B cell (primary cell): Measurements from ENCODE around the gene GNGT2. TPM values are rescaled to one million over a fixed set of nuclear protein-coding genes. Genes with fewer than 3 reads are reported as not detected.

Experiments used
- ATAC-seq: fragments of 200-7000 bp; cut with Tn5 transposase; one replicate; pipeline ENCODE4 v1.10.0; 2021; ENCODE audit warnings: low read depth, mild to moderate bottlenecking, moderate number of reproducible peaks, moderate library complexity
- CTCF ChIA-PET: fragments of 350-600 bp; sonication (Branson Sonifier 250); formaldehyde crosslinking; loops from one replicate; lab custom pipeline; 2021; ENCODE audit warnings: antibody characterized with exemption, inconsistent platforms; lab: Charles Lee
- POLR2A ChIA-PET: fragments of 350-600 bp; sonication (Branson Sonifier 250); formaldehyde crosslinking; loops from one replicate; lab custom pipeline; 2021; ENCODE audit warnings: antibody characterized with exemption; lab: Charles Lee
- DNase-seq: peaks from one replicate; pipeline ENCODE4 v3.0.0; 2013
- H2AFZ ChIP-seq: 2 replicates; pipeline ENCODE4 v1.6.1; 2012; ENCODE audit warnings: mild to moderate bottlenecking, low read depth, low read length; ENCODE audit not compliant: insufficient read depth, poor library complexity, severe bottlenecking
- H3K27ac ChIP-seq, 2 donors: 1 replicate in 1 of 2; 2 replicates in 1 of 2; pipeline ENCODE4 v1.5.1; 2012 to 2013; ENCODE audit warnings: low read length in 2 of 2, mild to moderate bottlenecking in 2 of 2, moderate library complexity in 1 of 2
- H3K27me3 ChIP-seq, 4 experiments: fragments of 200-600 bp in 1 of 4; sonication (generic) in 1 of 4; replicated peaks in 1 of 4; 1 replicate in 2 of 4; 2 replicates in 2 of 4; pipeline versions ENCODE4 v1.6.1 to v1.7.0; 2013 to 2016; ENCODE audit warnings: low read length in 3 of 4, mild to moderate bottlenecking in 2 of 4, mixed read lengths in 1 of 4, moderate library complexity in 1 of 4; ENCODE audit not compliant: insufficient read depth in 4 of 4, control insufficient read depth in 3 of 4; ENCODE audit errors: control extremely low read depth in 1 of 4
- H3K36me3 ChIP-seq, 2 experiments: replicated peaks in 1 of 2; 1 replicate in 1 of 2; 2 replicates in 1 of 2; pipeline versions ENCODE4 v1.6.1 to v1.7.1; 2013; ENCODE audit warnings: low read length in 1 of 2; ENCODE audit not compliant: insufficient read depth in 2 of 2, control insufficient read depth in 1 of 2; ENCODE audit errors: control extremely low read depth in 1 of 2, extremely low read depth in 1 of 2
- H3K4me1 ChIP-seq, 2 donors: fragments of 200-600 bp in 1 of 2; sonication (generic) in 1 of 2; 1 replicate in 1 of 2; 2 replicates in 1 of 2; pipeline versions ENCODE4 v1.5.1 to v1.6.1; 2013 to 2017; ENCODE audit warnings: low read length in 2 of 2; ENCODE audit not compliant: control insufficient read depth in 2 of 2, insufficient read depth in 2 of 2
- H3K4me2 ChIP-seq: replicated peaks from 2 replicates; pipeline ENCODE3; 2012; ENCODE audit warnings: mild to moderate bottlenecking, low read depth, low read length; ENCODE audit not compliant: poor library complexity, severe bottlenecking
- H3K4me3 ChIP-seq, 5 experiments: fragments of 200-600 bp in 1 of 5; sonication (generic) in 1 of 5; 1 replicate in 3 of 5; 2 replicates in 2 of 5; pipeline versions ENCODE4 v1.5.1 to v1.7.0; 2011 to 2016; ENCODE audit warnings: low read length in 4 of 5, mild to moderate bottlenecking in 4 of 5, low read depth in 2 of 5, control low read depth in 1 of 5, moderate library complexity in 1 of 5; ENCODE audit not compliant: insufficient read depth in 1 of 5; ENCODE audit errors: control extremely low read depth in 1 of 5, extremely low read depth in 1 of 5
- H3K79me2 ChIP-seq: fragments of 200-600 bp; sonication (generic); one replicate; pipeline ENCODE4 v1.6.0; 2016; ENCODE audit warnings: low read length; ENCODE audit not compliant: control insufficient read depth, insufficient read depth
- H3K9ac ChIP-seq: fragments of 200-600 bp; sonication (generic); 2 replicates; pipeline ENCODE4 v1.6.1; 2017; ENCODE audit warnings: mild to moderate bottlenecking, low read length, moderate library complexity
- H3K9me3 ChIP-seq, 3 donors: one replicate each; pipeline versions ENCODE4 v1.6.1 to v1.7.1; 2013; ENCODE audit warnings: low read length in 2 of 3; ENCODE audit not compliant: control insufficient read depth in 2 of 3, insufficient read depth in 1 of 3; ENCODE audit errors: control extremely low read depth in 1 of 3
- H4K20me1 ChIP-seq: 2 replicates; pipeline ENCODE4 v1.6.0; 2012; ENCODE audit warnings: mild to moderate bottlenecking, low read length; ENCODE audit not compliant: insufficient read depth, control insufficient read depth, poor library complexity, severe bottlenecking
- H3K27ac Mint-ChIP-seq: one replicate; pipeline ENCODE4 v1.8.0; 2021; ENCODE audit warnings: mixed read lengths
- H3K27me3 Mint-ChIP-seq: one replicate; pipeline ENCODE4 v1.8.0; 2021; ENCODE audit warnings: mixed read lengths
- H3K4me1 Mint-ChIP-seq: one replicate; pipeline ENCODE4 v1.8.0; 2021; ENCODE audit warnings: mixed read lengths
- H3K4me3 Mint-ChIP-seq: one replicate; pipeline ENCODE4 v1.8.0; 2021; ENCODE audit warnings: mixed read lengths
- H3K9me3 Mint-ChIP-seq: one replicate; pipeline ENCODE4 v1.8.0; 2022; ENCODE audit warnings: mixed read lengths; ENCODE audit not compliant: insufficient read depth
- CTCF ChIP-seq: fragments of 200-600 bp; IDR thresholded peaks from one replicate; pipeline ENCODE4 v1.8.0; 2022; ENCODE audit warnings: antibody characterized with exemption, mild to moderate bottlenecking
- EZH2 ChIP-seq: IDR thresholded peaks from 2 replicates; pipeline ENCODE4 v1.6.1; 2012; ENCODE audit warnings: borderline replicate concordance, low read depth, mild to moderate bottlenecking, moderate library complexity, low read length; ENCODE audit not compliant: insufficient read depth, poor library complexity, severe bottlenecking
- WGBS: methylation state at CpG from one replicate; pipeline ENCODE4 v1.1.5; 2013; ENCODE audit warnings: missing lambda C conversion rate; ENCODE audit not compliant: insufficient coverage; 5-methylcytosine and 5-hydroxymethylcytosine counted together
- intact Hi-C: fragments of 100-400 bp; cut with micrococcal nuclease; formaldehyde crosslinking; loops from one replicate; pipeline ENCODE4 v1.10.0; 2022
- polyA plus RNA-seq: library from polyadenylated mRNA; depleted of rRNA; stranded (reverse); fragments of >200 nt; gene quantifications from 2 replicates; pipeline ENCODE4 v1.2.3, GENCODE V29; 2012
- total RNA-seq, 2 donors: library from RNA; stranded (reverse); fragments of 120-200 nt in 1 of 2; gene quantifications; 1 replicate in 1 of 2; 2 replicates in 1 of 2; pipeline versions ENCODE4 v1.2.3 to v1.2.4, GENCODE V29; 2013 to 2022

Gene GNGT2
- total and polyA plus RNA-seq, 2 donors (not counting 1 experiment from before 2014, with no cell fraction given) = 5.1 to 11.1 TPM

GRCh38 chr17:49227436-49228261, 17.3 kb upstream of the GNGT2 start:
- H3K4me1 Mint-ChIP-seq = peaks cover 45% of the 10 kb centered on the region
- Histone ChIP-seq H3K4me1 (peaks cover 48 to 57% of the 10 kb centered on the region in 2 donors), H3K27ac (no peak overlapping the region), H4K20me1 (peaks cover 10% of the 10 kb centered on the region), H2AFZ (no peak overlapping the region), H3K4me3 (no peak overlapping the region), H3K27me3 (peaks cover 0 to 32% (median 15%) of the 10 kb centered on the region in 4 experiments), H3K9ac (no peak overlapping the region), H3K4me2 (peak overlapping the region; percentile 10), H3K79me2 (no peaks in the 10 kb centered on the region), H3K9me3 (peaks cover 0 to 5% (median 0%) of the 10 kb centered on the region in 3 donors), H3K36me3 (peaks cover 0 to 5% of the 10 kb centered on the region in 2 experiments)
- ChIA-PET POLR2A (interaction anchor here (0.6 to 3.3 kb wide), 4 partner anchors 9 to 1137 kb away, joined by 5 to 11 read pairs (median 7); no protein-coding TSS in a partner anchor), CTCF (interaction anchor here (0.6 to 9.5 kb wide), 24 partner anchors 8 to 297 kb away, joined by 3 to 332 read pairs (median 4); partner anchors contain the start of genes ABI3 and GNGT2)
- peak; percentile 89 for TF ChIP-seq CTCF
- TF ChIP-seq EZH2 = no peak
- ATAC-seq (peak; percentile 42), DNase-seq (peak; percentile 87)
- peaks cover 10% of the 10 kb centered on the region for H3K27me3 Mint-ChIP-seq
- peak overlapping the region; percentile 63 for H3K4me3 Mint-ChIP-seq
- intact Hi-C loops = loop anchor here (1.0 to 5.0 kb wide), 5 partner anchors 11 to 47 kb away; partner anchors contain the start of genes ABI3 and GNGT2
- H3K27ac Mint-ChIP-seq = peak overlapping the region; percentile 16
- WGBS = 0% methylated on average over 2 of the region's 5 CpGs
- no peaks in the 10 kb centered on the region for H3K9me3 Mint-ChIP-seq
